Measurements from ENCODE around the gene ADCY9. TPM values are rescaled to one million over a fixed set of nuclear protein-coding genes. Genes with fewer than 3 reads are reported as not detected.
"Not testable (repeated sequence)": the region's sequence is repeated elsewhere in the genome, so short reads cannot be mapped to it uniquely, and the experiment has no call there.

Gene ADCY9
- total RNA-seq, 1 experiment from 2014 or later, result 4.7 TPM

GRCh38 chr16:3934491-3935181, 181.6 kb downstream of the ADCY9 start:
- Histone ChIP-seq H3T11ph (ENCODE audit: low read length) (no peak overlapping the region), H3K79me1 (ENCODE audit: insufficient read depth, low read depth, low read length, poor library complexity, severe bottlenecking) (no peaks in the 10 kb centered on the region), H3K4me2 (ENCODE audit: insufficient read depth, insufficient read length, low read length) (no peak overlapping the region), H2BK20ac (ENCODE audit: low read depth, low read length, poor library complexity, severe bottlenecking) (no peak overlapping the region), H4K8ac (replicated peaks; ENCODE audit: insufficient read length, low read depth, low read length) (no peak overlapping the region), H2BK15ac (ENCODE audit: low read depth, low read length) (no peak overlapping the region), H3K27ac (ENCODE audit: insufficient read length, low read depth, low read length) (no peak overlapping the region), H3K9ac (ENCODE audit: extremely low read depth, insufficient read length, low read length) (no peak overlapping the region), H3K56ac (ENCODE audit: insufficient read length, low read depth, low read length) (no peak overlapping the region), H3K14ac (ENCODE audit: insufficient read depth, low read length) (no peak overlapping the region), H2BK5ac (ENCODE audit: insufficient read length, low read length) (no peak overlapping the region), H3K9me3 (ENCODE audit: control insufficient read depth, low read depth, low read length) (no peaks in the 10 kb centered on the region), H4K91ac (ENCODE audit: insufficient read length, low read depth, low read length) (no peak overlapping the region), H4K5ac (ENCODE audit: insufficient read length, low read depth, low read length) (no peak overlapping the region), H2AK5ac (ENCODE audit: insufficient read length, low read length) (no peak overlapping the region), H3K27me3 (ENCODE audit: insufficient read depth, low read length) (no peaks in the 10 kb centered on the region), H3K23ac (ENCODE audit: insufficient read length, low read depth, low read length) (no peak overlapping the region), H3K4me1 (ENCODE audit: insufficient read depth, low read length) (no peaks in the 10 kb centered on the region), H4K20me1 (ENCODE audit: control insufficient read depth, insufficient read depth, insufficient read length) (no peaks in the 10 kb centered on the region), H3K18ac (ENCODE audit: insufficient read length, low read depth, low read length) (no peak overlapping the region), H2BK12ac (ENCODE audit: insufficient read length, low read depth, low read length) (no peak overlapping the region), H2AFZ (ENCODE audit: low read length) (no peak overlapping the region), H3K79me2 (ENCODE audit: insufficient read depth, low read length) (no peaks in the 10 kb centered on the region), H3K4ac (ENCODE audit: low read depth, low read length) (no peak overlapping the region), H3K23me2 (ENCODE audit: insufficient read length, low read depth, low read length, poor library complexity, severe bottlenecking) (no peaks in the 10 kb centered on the region), H2BK120ac (ENCODE audit: low read depth, low read length, poor library complexity, severe bottlenecking) (no peak overlapping the region)
- no peak for DNase-seq
- H3K27ac Mint-ChIP-seq, result peak overlapping the region in 2 of 3 experiments; percentile 67 to 69; a peak in 3 of 7 replicates
- no peaks in the 10 kb centered on the region; a peak in 2 of 5 replicates for H3K9me3 Mint-ChIP-seq
- TF ChIP-seq, protein P1, sequence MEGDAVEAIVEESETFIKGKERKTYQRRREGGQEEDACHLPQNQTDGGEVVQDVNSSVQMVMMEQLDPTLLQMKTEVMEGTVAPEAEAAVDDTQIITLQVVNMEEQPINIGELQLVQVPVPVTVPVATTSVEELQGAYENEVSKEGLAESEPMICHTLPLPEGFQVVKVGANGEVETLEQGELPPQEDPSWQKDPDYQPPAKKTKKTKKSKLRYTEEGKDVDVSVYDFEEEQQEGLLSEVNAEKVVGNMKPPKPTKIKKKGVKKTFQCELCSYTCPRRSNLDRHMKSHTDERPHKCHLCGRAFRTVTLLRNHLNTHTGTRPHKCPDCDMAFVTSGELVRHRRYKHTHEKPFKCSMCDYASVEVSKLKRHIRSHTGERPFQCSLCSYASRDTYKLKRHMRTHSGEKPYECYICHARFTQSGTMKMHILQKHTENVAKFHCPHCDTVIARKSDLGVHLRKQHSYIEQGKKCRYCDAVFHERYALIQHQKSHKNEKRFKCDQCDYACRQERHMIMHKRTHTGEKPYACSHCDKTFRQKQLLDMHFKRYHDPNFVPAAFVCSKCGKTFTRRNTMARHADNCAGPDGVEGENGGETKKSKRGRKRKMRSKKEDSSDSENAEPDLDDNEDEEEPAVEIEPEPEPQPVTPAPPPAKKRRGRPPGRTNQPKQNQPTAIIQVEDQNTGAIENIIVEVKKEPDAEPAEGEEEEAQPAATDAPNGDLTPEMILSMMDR (conservative IDR thresholded peaks at IDR 0.05), result no peak
- no CpG with 5 or more reads among the region's 13 CpGs for WGBS (ENCODE audit: extremely low coverage, insufficient read length, low lambda C conversion rate)
- peaks cover 7 to 9% of the 10 kb centered on the region in 2 experiments for H3K4me1 Mint-ChIP-seq
- no peaks in the 10 kb centered on the region; the same call in 1 of the 2 replicates for H3K27me3 Mint-ChIP-seq (ENCODE audit: low read depth)
- no peak overlapping the region for H3K4me3 Mint-ChIP-seq
- H3K36me3 Mint-ChIP-seq (ENCODE audit: insufficient read depth in 1 of 3, low read depth in 3 of 3), result no peaks in the 10 kb centered on the region

DNA sequence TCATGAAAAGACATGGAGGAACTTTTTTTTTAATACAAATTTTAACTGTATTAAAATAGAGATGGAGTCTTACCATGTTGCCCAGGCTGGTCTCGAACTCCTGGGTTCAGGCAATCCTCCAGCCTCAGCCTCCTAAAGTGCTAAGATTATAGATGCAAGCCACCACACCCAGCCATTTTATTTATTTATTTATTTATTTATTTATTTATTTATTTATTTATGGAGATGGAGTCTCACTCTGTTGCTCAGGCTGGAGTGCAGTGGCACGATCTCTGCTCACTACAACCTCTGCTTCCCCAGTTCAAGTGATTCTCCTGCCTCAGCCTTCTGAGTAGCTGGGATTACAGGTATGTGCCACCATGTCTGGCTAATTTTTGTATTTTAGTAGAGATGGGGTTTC, 189.1 kb downstream of the ADCY9 start:
- not testable (repeated sequence) for H3K23ac ChIP-seq (ENCODE audit: insufficient read length, low read depth, low read length); H2BK5ac ChIP-seq (ENCODE audit: insufficient read length, low read length)

More for the DNA sequence above, 189.1 kb downstream of the ADCY9 start:
- not testable (repeated sequence) for H2AFZ ChIP-seq (ENCODE audit: low read length); H4K8ac ChIP-seq (replicated peaks; ENCODE audit: insufficient read length, low read depth, low read length); H3K9me3 ChIP-seq (ENCODE audit: control insufficient read depth, low read depth, low read length); H3K27ac Mint-ChIP-seq; H2BK15ac ChIP-seq (ENCODE audit: low read depth, low read length); H4K91ac ChIP-seq (ENCODE audit: insufficient read length, low read depth, low read length); H3K27ac ChIP-seq (ENCODE audit: insufficient read length, low read depth, low read length); H3K27me3 Mint-ChIP-seq (ENCODE audit: low read depth); H3K4me2 ChIP-seq (ENCODE audit: insufficient read depth, insufficient read length, low read length); DNase-seq; H3K56ac ChIP-seq (ENCODE audit: insufficient read length, low read depth, low read length); H3K9ac ChIP-seq (ENCODE audit: extremely low read depth, insufficient read length, low read length); H3K9me3 Mint-ChIP-seq; H3K79me1 ChIP-seq (ENCODE audit: insufficient read depth, low read depth, low read length, poor library complexity, severe bottlenecking); H2BK12ac ChIP-seq (ENCODE audit: insufficient read length, low read depth, low read length); H2BK20ac ChIP-seq (ENCODE audit: low read depth, low read length, poor library complexity, severe bottlenecking); H2AK5ac ChIP-seq (ENCODE audit: insufficient read length, low read length); H3K4ac ChIP-seq (ENCODE audit: low read depth, low read length); H3K18ac ChIP-seq (ENCODE audit: insufficient read length, low read depth, low read length); H3K27me3 ChIP-seq (ENCODE audit: insufficient read depth, low read length); H3K4me1 Mint-ChIP-seq; H3K36me3 Mint-ChIP-seq (ENCODE audit: insufficient read depth in 1 of 3, low read depth in 3 of 3); H4K20me1 ChIP-seq (ENCODE audit: control insufficient read depth, insufficient read depth, insufficient read length); H3K23me2 ChIP-seq (ENCODE audit: insufficient read length, low read depth, low read length, poor library complexity, severe bottlenecking); H3T11ph ChIP-seq (ENCODE audit: low read length); H3K4me3 Mint-ChIP-seq; H3K79me2 ChIP-seq (ENCODE audit: insufficient read depth, low read length); H3K14ac ChIP-seq (ENCODE audit: insufficient read depth, low read length); H3K4me1 ChIP-seq (ENCODE audit: insufficient read depth, low read length); H4K5ac ChIP-seq (ENCODE audit: insufficient read length, low read depth, low read length); H2BK120ac ChIP-seq (ENCODE audit: low read depth, low read length, poor library complexity, severe bottlenecking)
- no CpG with 5 or more reads among the region's 2 CpGs for WGBS (ENCODE audit: extremely low coverage, insufficient read length, low lambda C conversion rate)

Measured in H9 (cell line).